ENCODE data around the gene PITPNC1.
A peak's percentile ranks its signal among the peaks of the same experiment; 100 is the strongest.
"Not testable (repeated sequence)": the region's sequence is repeated elsewhere in the genome, so short reads cannot be mapped to it uniquely, and the experiment has no call there.

PITPNC1 gene

GRCh38 chr17:67381929-67382257 lies 4.8 kb downstream of the PITPNC1 start:
- no peaks in the 10 kb centered on the region for H3K27me3 ChIP-seq (replicated peaks; ENCODE audit: control insufficient read depth, insufficient read depth, low read length)
- TF ChIP-seq, protein P1, sequence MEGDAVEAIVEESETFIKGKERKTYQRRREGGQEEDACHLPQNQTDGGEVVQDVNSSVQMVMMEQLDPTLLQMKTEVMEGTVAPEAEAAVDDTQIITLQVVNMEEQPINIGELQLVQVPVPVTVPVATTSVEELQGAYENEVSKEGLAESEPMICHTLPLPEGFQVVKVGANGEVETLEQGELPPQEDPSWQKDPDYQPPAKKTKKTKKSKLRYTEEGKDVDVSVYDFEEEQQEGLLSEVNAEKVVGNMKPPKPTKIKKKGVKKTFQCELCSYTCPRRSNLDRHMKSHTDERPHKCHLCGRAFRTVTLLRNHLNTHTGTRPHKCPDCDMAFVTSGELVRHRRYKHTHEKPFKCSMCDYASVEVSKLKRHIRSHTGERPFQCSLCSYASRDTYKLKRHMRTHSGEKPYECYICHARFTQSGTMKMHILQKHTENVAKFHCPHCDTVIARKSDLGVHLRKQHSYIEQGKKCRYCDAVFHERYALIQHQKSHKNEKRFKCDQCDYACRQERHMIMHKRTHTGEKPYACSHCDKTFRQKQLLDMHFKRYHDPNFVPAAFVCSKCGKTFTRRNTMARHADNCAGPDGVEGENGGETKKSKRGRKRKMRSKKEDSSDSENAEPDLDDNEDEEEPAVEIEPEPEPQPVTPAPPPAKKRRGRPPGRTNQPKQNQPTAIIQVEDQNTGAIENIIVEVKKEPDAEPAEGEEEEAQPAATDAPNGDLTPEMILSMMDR (IDR thresholded peaks at IDR 0.05; ENCODE audit: insufficient read depth, low read length, poor library complexity, severe bottlenecking) = no peak
- H3K36me3 ChIP-seq (ENCODE audit: control insufficient read depth, insufficient read depth, low read length) = no peaks in the 10 kb centered on the region
- no peak for DNase-seq (ENCODE audit: extremely low read depth, insufficient read length)
- no peak overlapping the region for H3K4me3 ChIP-seq (replicated peaks; ENCODE audit: low read depth, low read length)

DNA sequence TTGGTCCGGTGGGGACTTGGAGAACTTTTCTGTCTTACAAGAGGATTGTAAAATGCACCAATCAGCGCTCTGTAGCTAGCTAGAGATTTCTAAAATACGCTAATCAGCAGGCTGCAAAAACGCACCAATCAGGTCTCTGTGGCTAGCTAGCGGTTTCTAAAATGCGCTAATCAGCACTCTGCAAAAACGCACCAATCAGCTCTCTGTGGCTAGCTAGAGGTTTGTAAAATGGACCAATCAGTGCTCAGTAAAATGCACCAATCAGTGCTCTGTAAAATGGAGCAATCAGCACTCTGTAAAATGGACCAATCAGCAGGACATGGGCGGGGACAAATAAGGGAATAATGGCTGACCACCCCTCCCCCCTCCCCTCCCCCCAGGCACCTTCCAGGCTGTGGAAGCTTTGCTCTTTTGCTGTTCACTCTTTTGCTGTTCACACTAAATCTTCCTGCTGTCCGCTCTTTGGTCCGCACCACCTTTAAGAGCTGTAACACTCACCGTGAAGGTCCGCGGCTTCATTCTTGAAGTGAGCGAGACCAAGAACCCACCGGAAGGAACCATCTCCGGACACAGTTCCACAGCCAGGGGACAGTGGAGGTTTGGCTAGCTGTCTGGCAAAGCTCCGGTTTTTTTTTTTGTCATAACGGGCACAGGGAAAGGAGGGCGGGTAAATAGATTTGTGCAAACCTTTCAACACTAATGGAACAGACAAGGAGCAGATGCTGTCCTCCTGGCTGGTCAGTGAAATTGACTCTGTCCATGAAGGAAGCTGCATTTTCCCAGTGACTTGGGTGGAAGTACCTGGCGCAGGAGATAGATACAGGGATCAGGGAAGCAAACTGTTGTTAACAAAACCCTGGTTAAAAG lies 8.3 kb downstream of the PITPNC1 start:
- TF ChIP-seq, protein P1 (IDR thresholded peaks at IDR 0.05; ENCODE audit: insufficient read depth, low read length, poor library complexity, severe bottlenecking) = no peak
- Histone ChIP-seq H3K27me3 (replicated peaks; ENCODE audit: control insufficient read depth, insufficient read depth, low read length) (no peaks in the 10 kb centered on the region), H3K36me3 (ENCODE audit: control insufficient read depth, insufficient read depth, low read length) (no peaks in the 10 kb centered on the region), H3K4me3 (replicated peaks; ENCODE audit: low read depth, low read length) (no peak overlapping the region)
- DNase-seq (ENCODE audit: extremely low read depth, insufficient read length) = no peak

GRCh38 chr17:67386965-67387551 lies 10.0 kb downstream of the PITPNC1 start:
- DNase-seq (ENCODE audit: extremely low read depth, insufficient read length) = peak; percentile 56

DNA sequence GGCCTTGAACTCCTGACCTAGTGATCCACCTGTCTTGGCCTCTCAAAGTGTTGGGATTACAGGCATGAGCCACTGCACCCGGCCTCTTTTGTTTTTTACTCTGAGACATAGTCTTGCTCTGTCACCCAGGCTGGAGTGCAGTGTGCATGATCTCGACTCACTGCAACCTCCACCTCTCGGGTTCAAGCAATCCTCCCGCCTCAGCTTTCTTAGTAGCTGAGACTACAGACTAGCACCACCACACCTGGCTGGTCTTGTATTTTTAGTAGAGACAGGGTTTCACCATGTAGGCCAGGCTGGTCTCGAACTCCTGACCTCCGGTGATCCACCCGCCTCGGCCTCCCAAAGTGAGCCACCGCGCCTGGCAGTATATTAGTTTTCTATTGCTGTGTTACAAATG lies 11.5 kb downstream of the PITPNC1 start:
- not testable (repeated sequence) for H3K27me3 ChIP-seq (replicated peaks; ENCODE audit: control insufficient read depth, insufficient read depth, low read length); DNase-seq (ENCODE audit: extremely low read depth, insufficient read length); H3K4me3 ChIP-seq (replicated peaks; ENCODE audit: low read depth, low read length); H3K36me3 ChIP-seq (ENCODE audit: control insufficient read depth, insufficient read depth, low read length)

More at GRCh38 chr17:67386965-67387551, 10.0 kb downstream of the PITPNC1 start:
- H3K4me3 ChIP-seq (replicated peaks; ENCODE audit: low read depth, low read length) = no peak overlapping the region
- TF ChIP-seq, protein P1 (IDR thresholded peaks at IDR 0.05; ENCODE audit: insufficient read depth, low read length, poor library complexity, severe bottlenecking) = peak; percentile 70
- no peaks in the 10 kb centered on the region for H3K36me3 ChIP-seq (ENCODE audit: control insufficient read depth, insufficient read depth, low read length)
- H3K27me3 ChIP-seq (replicated peaks; ENCODE audit: control insufficient read depth, insufficient read depth, low read length) = no peaks in the 10 kb centered on the region

- Histone ChIP-seq H3K36me3 (ENCODE audit: control insufficient read depth, insufficient read depth, low read length) (no peaks in the 10 kb centered on the region), H3K27me3 (replicated peaks; ENCODE audit: control insufficient read depth, insufficient read depth, low read length) (no peaks in the 10 kb centered on the region), H3K4me3 (replicated peaks; ENCODE audit: low read depth, low read length) (no peak overlapping the region)
- DNase-seq (ENCODE audit: extremely low read depth, insufficient read length) = no peak
- TF ChIP-seq, protein P1 (IDR thresholded peaks at IDR 0.05; ENCODE audit: insufficient read depth, low read length, poor library complexity, severe bottlenecking) = no peak
These were observed 11.9 kb downstream of the PITPNC1 start for GRCh38 chr17:67388986-67389385.

GRCh38 chr17:67390006-67390645 lies 13.0 kb downstream of the PITPNC1 start:
- TF ChIP-seq, protein P1 (IDR thresholded peaks at IDR 0.05; ENCODE audit: insufficient read depth, low read length, poor library complexity, severe bottlenecking) = no peak
- H3K4me3 ChIP-seq (replicated peaks; ENCODE audit: low read depth, low read length) = peak overlapping the region; percentile 3; the same call in 1 of the 2 replicates
- no peak for DNase-seq (ENCODE audit: extremely low read depth, insufficient read length)

More at GRCh38 chr17:67390006-67390645, 13.0 kb downstream of the PITPNC1 start:
- H3K27me3 ChIP-seq (replicated peaks; ENCODE audit: control insufficient read depth, insufficient read depth, low read length) = no peaks in the 10 kb centered on the region
- no peaks in the 10 kb centered on the region for H3K36me3 ChIP-seq (ENCODE audit: control insufficient read depth, insufficient read depth, low read length)
